ENCODE data around the gene SLC1A3. TPM values are rescaled to one million over a fixed set of nuclear protein-coding genes. Genes with fewer than 3 reads are reported as not detected.

The SLC1A3 gene
- total RNA-seq, 2 donors from 2014 or later: 44.7 to 67.4 TPM

DNA sequence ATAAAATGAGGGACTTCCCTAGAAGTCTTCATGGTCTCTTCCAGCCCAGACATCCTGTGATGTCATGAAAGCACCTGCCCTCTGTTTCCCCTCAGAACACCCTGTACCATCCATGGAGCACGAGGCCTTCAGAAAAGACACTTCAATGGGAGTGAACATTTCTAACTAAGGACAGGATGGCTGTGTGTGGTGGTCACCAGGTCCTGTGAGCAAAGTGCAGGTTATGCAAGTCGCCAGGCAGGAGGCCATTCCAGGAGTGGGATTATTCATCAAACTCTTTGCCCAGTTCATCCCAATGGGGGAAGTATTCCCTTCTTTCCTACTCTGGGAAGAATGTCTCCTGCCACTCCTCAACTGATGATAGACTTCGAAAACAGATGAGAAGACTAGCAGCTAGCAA, 80.5 kb downstream of the SLC1A3 start:
- TF ChIP-seq, protein P1, sequence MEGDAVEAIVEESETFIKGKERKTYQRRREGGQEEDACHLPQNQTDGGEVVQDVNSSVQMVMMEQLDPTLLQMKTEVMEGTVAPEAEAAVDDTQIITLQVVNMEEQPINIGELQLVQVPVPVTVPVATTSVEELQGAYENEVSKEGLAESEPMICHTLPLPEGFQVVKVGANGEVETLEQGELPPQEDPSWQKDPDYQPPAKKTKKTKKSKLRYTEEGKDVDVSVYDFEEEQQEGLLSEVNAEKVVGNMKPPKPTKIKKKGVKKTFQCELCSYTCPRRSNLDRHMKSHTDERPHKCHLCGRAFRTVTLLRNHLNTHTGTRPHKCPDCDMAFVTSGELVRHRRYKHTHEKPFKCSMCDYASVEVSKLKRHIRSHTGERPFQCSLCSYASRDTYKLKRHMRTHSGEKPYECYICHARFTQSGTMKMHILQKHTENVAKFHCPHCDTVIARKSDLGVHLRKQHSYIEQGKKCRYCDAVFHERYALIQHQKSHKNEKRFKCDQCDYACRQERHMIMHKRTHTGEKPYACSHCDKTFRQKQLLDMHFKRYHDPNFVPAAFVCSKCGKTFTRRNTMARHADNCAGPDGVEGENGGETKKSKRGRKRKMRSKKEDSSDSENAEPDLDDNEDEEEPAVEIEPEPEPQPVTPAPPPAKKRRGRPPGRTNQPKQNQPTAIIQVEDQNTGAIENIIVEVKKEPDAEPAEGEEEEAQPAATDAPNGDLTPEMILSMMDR (IDR thresholded peaks at IDR 0.05): no peak
- no peaks in the 10 kb centered on the region for H3K9me3 ChIP-seq
- DNase-seq (ENCODE audit: low spot score) (no peak), ATAC-seq (ENCODE audit: insufficient number of reproducible peaks, low FRiP score, low read depth) (no peak)
- H3K36me3 ChIP-seq: no peaks in the 10 kb centered on the region
- no peak overlapping the region for H3K4me3 ChIP-seq
- peaks cover 9 to 13% of the 10 kb centered on the region in 2 donors for H3K4me1 ChIP-seq (ENCODE audit: control insufficient read depth in 1 of 2, low read depth in 2 of 2)
- no peaks in the 10 kb centered on the region for H3K27me3 ChIP-seq (replicated peaks; ENCODE audit: insufficient read depth)
- no peak overlapping the region for H3K27ac ChIP-seq

DNA sequence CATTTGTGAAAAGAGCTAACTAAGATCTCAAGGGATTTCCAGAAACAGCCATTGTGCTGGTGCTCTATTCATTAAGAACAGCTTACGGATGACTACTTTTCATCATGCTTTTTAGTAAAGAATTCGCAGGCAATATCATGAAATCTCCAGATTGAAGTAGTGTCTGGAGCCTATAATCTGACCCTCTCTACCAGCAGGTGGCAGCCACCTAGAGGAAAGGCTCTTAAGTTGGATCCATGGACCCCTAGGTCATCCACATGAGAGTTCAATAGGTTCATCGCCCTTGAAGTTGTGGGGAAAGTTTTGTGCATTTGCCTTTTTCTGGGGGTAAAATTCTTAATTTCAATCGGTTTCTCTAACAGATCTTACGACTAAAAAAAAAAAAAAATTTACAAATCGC, 82.3 kb downstream of the SLC1A3 start:
- no peak overlapping the region for H3K4me3 ChIP-seq
- ATAC-seq (ENCODE audit: insufficient number of reproducible peaks, low FRiP score, low read depth) (no peak), DNase-seq (ENCODE audit: low spot score) (no peak)
- H3K27me3 ChIP-seq (replicated peaks; ENCODE audit: insufficient read depth): no peaks in the 10 kb centered on the region
- H3K9me3 ChIP-seq: no peaks in the 10 kb centered on the region
- H3K36me3 ChIP-seq: no peaks in the 10 kb centered on the region
- H3K4me1 ChIP-seq (ENCODE audit: control insufficient read depth in 1 of 2, low read depth in 2 of 2): peaks cover 19 to 23% of the 10 kb centered on the region in 2 donors
- TF ChIP-seq, protein P1 (IDR thresholded peaks at IDR 0.05): no peak
- no peak overlapping the region for H3K27ac ChIP-seq

DNA sequence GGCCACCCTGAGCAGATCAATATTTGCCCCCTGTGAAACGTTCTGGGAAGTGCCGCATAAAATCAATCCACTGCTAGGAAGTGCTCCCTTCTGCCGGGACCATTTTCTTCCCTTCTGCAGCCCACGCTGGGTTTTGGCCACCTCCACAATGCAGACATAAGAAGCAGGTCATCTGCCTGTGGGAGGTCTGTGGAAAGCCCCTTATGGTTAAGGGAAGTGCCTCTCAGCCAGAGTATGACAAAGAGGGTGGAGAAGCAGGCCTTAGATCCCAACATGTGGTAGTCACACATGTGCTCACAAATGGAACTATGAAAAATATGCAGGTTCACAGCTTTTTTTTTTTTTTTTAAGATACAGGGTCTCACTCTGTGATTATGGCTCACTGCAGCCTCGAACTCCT, 82.8 kb downstream of the SLC1A3 start:
- Histone ChIP-seq H3K9me3 (no peaks in the 10 kb centered on the region), H3K4me3 (no peak overlapping the region), H3K27me3 (replicated peaks; ENCODE audit: insufficient read depth) (no peaks in the 10 kb centered on the region), H3K27ac (no peak overlapping the region), H3K4me1 (ENCODE audit: control insufficient read depth in 1 of 2, low read depth in 2 of 2) (peaks cover 19 to 23% of the 10 kb centered on the region in 2 donors), H3K36me3 (no peaks in the 10 kb centered on the region)
- ATAC-seq (ENCODE audit: insufficient number of reproducible peaks, low FRiP score, low read depth) (no peak), DNase-seq (ENCODE audit: low spot score) (no peak)
- TF ChIP-seq, protein P1 (IDR thresholded peaks at IDR 0.05): no peak

DNA sequence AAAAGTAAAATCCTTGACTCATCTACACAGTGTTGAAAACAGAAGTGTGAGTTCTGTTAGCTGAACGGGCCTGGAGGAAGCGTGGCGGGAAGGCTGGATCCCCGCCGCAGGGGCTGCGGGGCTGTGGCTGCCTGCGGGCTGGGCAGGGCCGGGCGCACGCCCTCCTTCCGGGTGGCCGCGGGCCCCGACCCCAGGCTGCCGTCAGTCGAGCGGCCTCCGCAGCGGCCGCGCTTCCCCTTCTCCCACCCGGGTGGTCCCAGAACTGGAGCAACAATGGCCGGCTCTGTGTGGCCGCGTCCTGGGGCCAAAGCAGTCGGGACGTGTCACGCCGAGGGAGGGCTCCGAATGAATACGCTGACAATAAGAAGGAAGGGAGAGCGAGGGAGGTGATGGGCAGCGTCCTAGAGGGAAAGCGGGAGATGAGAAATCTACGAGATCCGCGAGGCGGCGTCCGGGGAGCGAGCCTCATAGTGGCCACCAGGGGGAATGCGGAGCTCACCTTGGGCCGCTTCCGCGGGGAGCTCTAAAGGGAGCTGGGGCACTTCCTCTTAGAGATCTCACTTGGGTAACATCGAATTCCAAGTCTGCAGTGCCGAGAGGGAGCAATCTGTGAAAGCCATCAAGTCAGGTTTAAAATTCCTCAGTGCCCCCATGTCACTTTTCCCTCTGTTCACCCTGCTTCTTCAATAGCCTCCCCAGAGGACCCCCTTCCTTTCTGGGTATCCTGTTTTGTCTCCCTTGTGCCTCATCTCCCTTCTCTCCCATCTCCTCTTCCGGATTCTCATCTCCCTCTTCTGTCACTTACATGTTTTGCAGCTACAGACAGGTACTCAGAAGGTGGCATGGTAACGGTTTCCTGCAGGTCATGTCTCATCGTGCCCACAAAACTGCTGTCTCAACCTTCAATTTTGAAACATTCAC, 83.9 kb downstream of the SLC1A3 start:
- Histone ChIP-seq H3K4me3 (peak overlapping the region; percentile 80), H3K9me3 (no peaks in the 10 kb centered on the region), H3K27me3 (replicated peaks; ENCODE audit: insufficient read depth) (no peaks in the 10 kb centered on the region), H3K27ac (peak overlapping the region; percentile 27 to 68), H3K36me3 (no peaks in the 10 kb centered on the region), H3K4me1 (ENCODE audit: control insufficient read depth in 1 of 2, low read depth in 2 of 2) (peaks cover 19 to 23% of the 10 kb centered on the region in 2 donors)
- DNase-seq (ENCODE audit: low spot score) (no peak), ATAC-seq (ENCODE audit: insufficient number of reproducible peaks, low FRiP score, low read depth) (peak; percentile 4)
- TF ChIP-seq, protein P1 (IDR thresholded peaks at IDR 0.05): peak; percentile 87

DNA sequence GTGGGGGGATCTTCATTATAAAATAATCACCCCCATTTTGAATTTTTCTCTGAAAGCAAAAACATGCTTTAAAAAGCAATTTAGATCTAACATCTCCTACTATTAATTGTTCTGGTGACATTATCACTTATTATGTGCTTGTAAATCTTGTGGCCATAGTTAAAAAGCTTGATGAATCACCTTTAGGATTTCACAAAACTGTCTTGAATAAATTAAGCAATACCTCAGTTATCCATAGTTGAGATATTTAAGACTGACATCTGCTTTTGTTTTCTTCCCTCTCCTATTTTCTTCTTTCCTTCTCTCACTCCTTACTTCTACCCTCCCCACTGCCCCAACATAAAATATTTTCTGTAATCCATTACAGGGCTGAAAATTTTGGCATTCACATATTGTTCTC, 84.8 kb downstream of the SLC1A3 start:
- Histone ChIP-seq H3K36me3 (no peaks in the 10 kb centered on the region), H3K4me3 (no peak overlapping the region), H3K9me3 (no peaks in the 10 kb centered on the region), H3K27ac (peak overlapping the region; percentile 44 to 53), H3K4me1 (ENCODE audit: control insufficient read depth in 1 of 2, low read depth in 2 of 2) (peaks cover 19 to 23% of the 10 kb centered on the region in 2 donors), H3K27me3 (replicated peaks; ENCODE audit: insufficient read depth) (no peaks in the 10 kb centered on the region)
- DNase-seq (ENCODE audit: low spot score): no peak
- TF ChIP-seq, protein P1 (IDR thresholded peaks at IDR 0.05): no peak
- no peak for ATAC-seq (ENCODE audit: insufficient number of reproducible peaks, low FRiP score, low read depth)
